GM18867 (cell line): ENCODE results near the gene PRKCA.

Source experiments
- ATAC-seq: cut with Tn5 transposase; IDR thresholded peaks from one replicate; pipeline ENCODE4 v1.9.1; 2021; ENCODE audit warnings: mild to moderate bottlenecking, moderate library complexity; ENCODE audit not compliant: unreplicated experiment

Gene PRKCA

GRCh38 chr17:66752411-66752810 lies 450.0 kb downstream of the PRKCA start:
- no peak for ATAC-seq

GRCh38 chr17:66753126-66753920 lies 450.9 kb downstream of the PRKCA start:
- no peak for ATAC-seq

GRCh38 chr17:66755101-66755943 lies 452.9 kb downstream of the PRKCA start:
- no peak for ATAC-seq

- ATAC-seq = no peak
These were observed 453.5 kb downstream of the PRKCA start for GRCh38 chr17:66755944-66756290.

GRCh38 chr17:66760324-66760723 lies 457.9 kb downstream of the PRKCA start:
- ATAC-seq = no peak

GRCh38 chr17:66762276-66762675 lies 459.9 kb downstream of the PRKCA start:
- no peak for ATAC-seq

- ATAC-seq = no peak
These were observed 460.6 kb downstream of the PRKCA start for GRCh38 chr17:66763056-66763455.

- ATAC-seq = no peak
These were observed 462.1 kb downstream of the PRKCA start for GRCh38 chr17:66764506-66764905.

- ATAC-seq = no peak
These were observed 464.9 kb downstream of the PRKCA start for GRCh38 chr17:66767154-66767933.

- no peak for ATAC-seq
These were observed 467.5 kb downstream of the PRKCA start for GRCh38 chr17:66769911-66770310.

- ATAC-seq = no peak
These were observed 469.9 kb downstream of the PRKCA start for GRCh38 chr17:66772148-66772812.

- no peak for ATAC-seq
These were observed 472.9 kb downstream of the PRKCA start for GRCh38 chr17:66775271-66775670.

- no peak for ATAC-seq
These were observed 473.5 kb downstream of the PRKCA start for GRCh38 chr17:66775881-66776400.

- no peak for ATAC-seq
These were observed 474.7 kb downstream of the PRKCA start for GRCh38 chr17:66776999-66777688.

- no peak for ATAC-seq
These were observed 475.3 kb downstream of the PRKCA start for GRCh38 chr17:66777689-66778225.

GRCh38 chr17:66778531-66779236 lies 476.3 kb downstream of the PRKCA start:
- ATAC-seq = no peak

- ATAC-seq = no peak
These were observed 476.8 kb downstream of the PRKCA start for GRCh38 chr17:66779237-66779606.

- no peak for ATAC-seq
These were observed 478.7 kb downstream of the PRKCA start for GRCh38 chr17:66781135-66781534.

GRCh38 chr17:66782851-66783250 lies 480.4 kb downstream of the PRKCA start:
- ATAC-seq = no peak
